Activated CD8-positive, alpha-beta T cell treated with anti-CD3 and anti-CD28 coated beads for 36 hours (primary cell): ENCODE measurements around the gene CHD5. TPM values are rescaled to one million over a fixed set of nuclear protein-coding genes. Genes with fewer than 3 reads are reported as not detected.

Source experiments
- ATAC-seq: fragments of 200-7000 bp; cut with Tn5 transposase; one replicate; pipeline ENCODE4 v1.10.0; 2021; ENCODE audit warnings: mild to moderate bottlenecking, moderate library complexity
- CTCF ChIA-PET: fragments of 350-600 bp; sonication (Branson Sonifier 250); formaldehyde crosslinking; loops from one replicate; lab custom pipeline; 2021; ENCODE audit warnings: antibody characterized with exemption; lab: Charles Lee
- POLR2A ChIA-PET: fragments of 350-600 bp; sonication (Branson Sonifier 250); formaldehyde crosslinking; loops from one replicate; lab custom pipeline; 2021; ENCODE audit warnings: antibody characterized with exemption; lab: Charles Lee
- DNase-seq: peaks from one replicate; pipeline ENCODE4 v3.0.0-alpha.2; 2020
- H3K27ac Mint-ChIP-seq: one replicate; pipeline ENCODE4 v1.8.0; 2021; ENCODE audit warnings: mild to moderate bottlenecking, mixed read lengths
- H3K27me3 Mint-ChIP-seq: one replicate; pipeline ENCODE4 v1.8.0; 2021; ENCODE audit warnings: mixed read lengths
- H3K36me3 Mint-ChIP-seq: one replicate; pipeline ENCODE4 v1.8.0; 2021; ENCODE audit warnings: low read depth, mixed read lengths
- H3K4me1 Mint-ChIP-seq: one replicate; pipeline ENCODE4 v1.8.0; 2021; ENCODE audit warnings: low read depth, mixed read lengths
- H3K4me3 Mint-ChIP-seq: one replicate; pipeline ENCODE4 v1.8.0; 2021; ENCODE audit warnings: mild to moderate bottlenecking, moderate library complexity, mixed read lengths
- H3K9me3 Mint-ChIP-seq: one replicate; pipeline ENCODE4 v1.8.0; 2021; ENCODE audit warnings: mixed read lengths
- intact Hi-C: fragments of 100-400 bp; cut with micrococcal nuclease; formaldehyde crosslinking; loops from one replicate; pipeline ENCODE4 v1.10.0; 2022
- total RNA-seq, 2 experiments: library from RNA; stranded (reverse); gene quantifications; one replicate each; pipeline ENCODE4 v1.2.3, GENCODE V29; 2021
- TF ChIP-seq, protein P1 (sequence below): fragments of 200-600 bp; IDR thresholded peaks from one replicate; pipeline ENCODE4 v1.8.0; 2022; ENCODE audit warnings: antibody characterized with exemption, mild to moderate bottlenecking

CHD5 gene
- total RNA-seq, 2 experiments from 2014 or later, result 0.61 to 0.63 TPM

DNA sequence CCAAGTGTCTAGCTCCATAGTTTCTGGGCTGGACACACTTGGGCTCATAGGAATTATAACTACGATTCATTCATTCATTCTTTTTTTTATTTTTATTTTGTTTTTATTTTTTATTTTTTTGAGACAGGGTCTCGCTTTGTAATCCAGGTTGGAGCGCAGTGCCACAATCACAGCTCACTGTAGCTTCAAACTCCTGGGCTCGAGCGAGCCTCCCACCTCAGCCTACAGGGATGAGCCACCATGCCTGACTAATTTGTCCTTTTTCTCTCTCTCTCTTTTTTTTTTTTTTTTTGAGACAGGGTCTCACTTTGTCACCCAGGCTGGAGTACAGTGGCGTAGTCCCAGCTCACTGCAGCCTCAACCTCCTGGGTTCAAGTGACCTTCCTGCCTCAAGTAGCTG is 92.2 kb downstream of the CHD5 start:
- Mint-ChIP-seq H3K9me3 (no peaks in the 10 kb centered on the region), H3K27me3 (no peaks in the 10 kb centered on the region), H3K4me3 (no peak overlapping the region), H3K4me1 (no peaks in the 10 kb centered on the region), H3K27ac (no peak overlapping the region), H3K36me3 (peaks cover 25% of the 10 kb centered on the region)
- DNase-seq, result no peak
- ATAC-seq, result no peak
- intact Hi-C loops, result no loop called here
- ChIA-PET POLR2A (interaction anchor here (0.6 to 0.9 kb wide), 2 partner anchors 10 to 12 kb away, joined by 3 to 4 read pairs; no protein-coding TSS in a partner anchor), CTCF (no interaction called here)
- TF ChIP-seq, protein P1, sequence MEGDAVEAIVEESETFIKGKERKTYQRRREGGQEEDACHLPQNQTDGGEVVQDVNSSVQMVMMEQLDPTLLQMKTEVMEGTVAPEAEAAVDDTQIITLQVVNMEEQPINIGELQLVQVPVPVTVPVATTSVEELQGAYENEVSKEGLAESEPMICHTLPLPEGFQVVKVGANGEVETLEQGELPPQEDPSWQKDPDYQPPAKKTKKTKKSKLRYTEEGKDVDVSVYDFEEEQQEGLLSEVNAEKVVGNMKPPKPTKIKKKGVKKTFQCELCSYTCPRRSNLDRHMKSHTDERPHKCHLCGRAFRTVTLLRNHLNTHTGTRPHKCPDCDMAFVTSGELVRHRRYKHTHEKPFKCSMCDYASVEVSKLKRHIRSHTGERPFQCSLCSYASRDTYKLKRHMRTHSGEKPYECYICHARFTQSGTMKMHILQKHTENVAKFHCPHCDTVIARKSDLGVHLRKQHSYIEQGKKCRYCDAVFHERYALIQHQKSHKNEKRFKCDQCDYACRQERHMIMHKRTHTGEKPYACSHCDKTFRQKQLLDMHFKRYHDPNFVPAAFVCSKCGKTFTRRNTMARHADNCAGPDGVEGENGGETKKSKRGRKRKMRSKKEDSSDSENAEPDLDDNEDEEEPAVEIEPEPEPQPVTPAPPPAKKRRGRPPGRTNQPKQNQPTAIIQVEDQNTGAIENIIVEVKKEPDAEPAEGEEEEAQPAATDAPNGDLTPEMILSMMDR, result no peak

DNA sequence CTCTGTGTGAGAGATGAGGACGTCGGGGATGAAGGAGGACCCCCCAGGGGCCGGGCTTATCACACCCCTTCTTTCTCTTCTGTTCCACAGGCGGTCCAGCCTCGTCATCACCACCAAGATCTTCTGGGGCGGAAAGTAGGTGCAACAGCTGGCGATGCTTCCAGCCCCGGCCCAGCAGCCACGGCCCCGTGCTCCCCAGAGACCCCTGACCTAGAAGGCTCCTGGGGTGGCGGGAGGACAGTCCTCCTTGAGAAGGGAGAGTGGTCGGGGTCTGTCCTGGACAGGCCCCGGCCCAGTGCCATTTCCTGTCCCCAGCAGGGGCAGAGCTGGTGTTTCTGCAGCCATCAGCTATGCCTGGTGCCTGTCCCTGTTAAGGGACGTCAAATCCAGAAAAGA is 92.7 kb downstream of the CHD5 start:
- Mint-ChIP-seq H3K4me3 (no peak overlapping the region), H3K9me3 (no peaks in the 10 kb centered on the region), H3K36me3 (peaks cover 27% of the 10 kb centered on the region), H3K27me3 (no peaks in the 10 kb centered on the region), H3K4me1 (no peaks in the 10 kb centered on the region), H3K27ac (no peak overlapping the region)
- intact Hi-C loops, result no loop called here
- DNase-seq, result no peak
- ATAC-seq, result no peak
- TF ChIP-seq, protein P1, result no peak
- POLR2A ChIA-PET, result interaction anchor here (0.6 to 0.9 kb wide), 2 partner anchors 10 to 11 kb away, joined by 3 to 4 read pairs; no protein-coding TSS in a partner anchor
- CTCF ChIA-PET, result no interaction called here

DNA sequence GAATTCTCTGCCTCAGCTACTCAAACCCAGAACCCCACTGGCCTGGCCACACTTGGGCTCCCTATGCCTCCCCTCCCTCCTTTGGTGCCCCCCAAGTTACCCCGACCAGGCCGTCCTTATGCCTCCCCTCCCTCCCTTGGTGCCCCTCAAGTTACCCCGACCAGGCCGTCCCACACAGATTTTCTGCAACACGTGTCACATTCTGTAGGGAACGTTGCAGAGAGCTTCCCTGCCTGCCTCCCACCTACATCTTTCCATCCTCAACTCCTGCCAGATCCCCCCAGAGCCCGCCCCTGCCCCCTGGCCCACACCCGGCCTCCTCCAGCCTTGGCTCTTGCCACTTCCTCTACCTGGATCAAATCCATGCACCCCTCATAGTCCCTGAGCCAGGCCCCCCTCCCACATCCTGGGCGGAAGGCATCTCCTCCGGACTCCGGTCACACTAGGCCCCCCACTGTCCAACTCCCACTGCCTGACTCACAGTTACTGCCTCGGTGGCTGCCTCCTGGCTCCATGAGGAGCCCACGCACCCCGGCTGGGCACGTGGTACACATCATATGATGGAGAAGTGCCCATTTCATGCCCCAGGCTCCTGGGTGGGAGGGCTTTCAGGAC is 93.3 kb downstream of the CHD5 start:
- no peak for DNase-seq
- TF ChIP-seq, protein P1, result no peak
- CTCF ChIA-PET, result no interaction called here
- no peak overlapping the region for H3K4me3 Mint-ChIP-seq
- no peaks in the 10 kb centered on the region for H3K9me3 Mint-ChIP-seq
- H3K4me1 Mint-ChIP-seq, result no peaks in the 10 kb centered on the region
- POLR2A ChIA-PET, result interaction anchor here (0.9 kb wide), 1 partner anchor 10 kb away, joined by 3 read pairs; no protein-coding TSS in a partner anchor
- intact Hi-C loops, result no loop called here
- no peak for ATAC-seq
- peaks cover 27% of the 10 kb centered on the region for H3K36me3 Mint-ChIP-seq
- H3K27me3 Mint-ChIP-seq, result no peaks in the 10 kb centered on the region
- peak overlapping the region; percentile 52 for H3K27ac Mint-ChIP-seq

DNA sequence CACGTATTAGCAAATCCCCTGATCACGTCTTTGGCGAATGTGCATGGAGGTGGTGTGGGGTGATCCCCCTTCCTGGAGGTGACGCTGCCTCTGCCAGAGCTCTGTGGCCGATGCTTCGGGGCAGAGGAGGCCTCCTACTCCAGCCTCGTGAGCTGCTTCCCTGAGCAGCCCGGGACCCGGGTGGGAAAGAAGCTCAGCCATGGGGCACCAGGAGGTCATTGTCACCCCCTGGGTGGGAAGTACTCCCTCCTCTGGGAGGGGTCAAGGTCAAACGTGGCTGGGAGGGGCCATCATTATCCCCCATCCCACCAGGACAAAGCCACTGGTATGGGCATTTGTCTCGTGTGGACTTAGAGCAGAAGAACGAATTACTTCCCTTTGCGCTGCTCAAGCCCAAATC is 93.8 kb downstream of the CHD5 start:
- ATAC-seq (no peak), DNase-seq (no peak)
- Mint-ChIP-seq H3K4me3 (no peak overlapping the region), H3K27me3 (no peaks in the 10 kb centered on the region), H3K27ac (peak overlapping the region; percentile 34), H3K36me3 (peaks cover 31% of the 10 kb centered on the region), H3K9me3 (no peaks in the 10 kb centered on the region), H3K4me1 (no peaks in the 10 kb centered on the region)
- intact Hi-C loops, result no loop called here
- CTCF ChIA-PET, result no interaction called here
- POLR2A ChIA-PET, result interaction anchor here (0.6 to 0.9 kb wide), 2 partner anchors 11 to 68 kb away, joined by 3 read pairs; no protein-coding TSS in a partner anchor
- TF ChIP-seq, protein P1, result no peak

DNA sequence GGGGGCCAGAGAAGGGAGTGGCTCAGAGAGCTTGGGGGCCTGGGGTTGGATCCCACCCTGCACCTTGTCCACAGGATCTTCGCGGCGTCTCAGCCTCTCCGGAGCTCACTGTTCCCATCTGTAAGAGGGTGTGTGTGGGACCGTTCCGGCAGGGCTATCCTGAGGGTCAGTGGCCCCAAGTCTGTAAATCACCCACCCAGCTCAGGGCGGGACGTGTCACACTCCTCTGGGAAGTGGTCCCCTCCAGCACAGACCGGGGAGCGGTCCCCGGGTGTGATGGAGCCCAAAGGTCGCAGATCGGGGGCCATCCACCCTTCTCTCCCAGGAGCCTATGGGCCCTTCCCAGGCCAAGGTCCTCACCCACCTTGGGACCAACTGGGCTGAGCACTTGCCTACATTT is 94.5 kb downstream of the CHD5 start:
- Mint-ChIP-seq H3K27me3 (no peaks in the 10 kb centered on the region), H3K36me3 (peaks cover 31% of the 10 kb centered on the region), H3K27ac (no peak overlapping the region), H3K4me1 (no peaks in the 10 kb centered on the region), H3K9me3 (no peaks in the 10 kb centered on the region), H3K4me3 (no peak overlapping the region)
- CTCF ChIA-PET, result no interaction called here
- intact Hi-C loops, result no loop called here
- TF ChIP-seq, protein P1, result no peak
- no peak for ATAC-seq
- POLR2A ChIA-PET, result interaction anchor here (0.6 to 1.1 kb wide), 4 partner anchors 9 to 68 kb away, joined by 3 to 4 read pairs (median 3); no protein-coding TSS in a partner anchor
- no peak for DNase-seq
